Progenitor cell of endocrine pancreas (in vitro differentiated cells): ENCODE data around the gene MON1A. TPM values are rescaled to one million over a fixed set of nuclear protein-coding genes. Genes with fewer than 3 reads are reported as not detected.

Source experiments
- DNase-seq: peaks from one replicate; pipeline ENCODE4 v3.0.0; 2021; ENCODE audit warnings: low spot score; ENCODE audit not compliant: unreplicated experiment
- H3K27ac Mint-ChIP-seq: 2 replicates; pipeline ENCODE4 v1.8.0; 2021; ENCODE audit warnings: mild to moderate bottlenecking, moderate library complexity, mixed read lengths
- H3K27me3 Mint-ChIP-seq: 2 replicates; pipeline ENCODE4 v1.8.0; 2021; ENCODE audit warnings: mixed read lengths
- H3K36me3 Mint-ChIP-seq: 2 replicates; pipeline ENCODE4 v1.8.0; 2022; ENCODE audit warnings: mixed read lengths; ENCODE audit not compliant: insufficient read depth
- H3K4me1 Mint-ChIP-seq: 2 replicates; pipeline ENCODE4 v1.8.0; 2021; ENCODE audit warnings: low read depth, mixed read lengths
- H3K4me3 Mint-ChIP-seq: 2 replicates; pipeline ENCODE4 v1.8.0; 2021; ENCODE audit warnings: low read depth, mild to moderate bottlenecking, moderate library complexity, mixed read lengths
- H3K9me3 Mint-ChIP-seq: 2 replicates; pipeline ENCODE4 v1.8.0; 2021; ENCODE audit warnings: low read depth, mixed read lengths
- CTCF ChIP-seq: fragments of 200-600 bp; sonication (generic); IDR thresholded peaks from one replicate; pipeline ENCODE4 v1.5.0; 2021; ENCODE audit warnings: antibody characterized with exemption, mild to moderate bottlenecking; ENCODE audit not compliant: unreplicated experiment
- total RNA-seq: library from RNA; stranded (reverse); gene quantifications from 2 replicates; pipeline ENCODE4 v1.2.1, GENCODE V29; 2021

Gene MON1A
- total RNA-seq, 1 donor from 2014 or later = 8.8 TPM

DNA sequence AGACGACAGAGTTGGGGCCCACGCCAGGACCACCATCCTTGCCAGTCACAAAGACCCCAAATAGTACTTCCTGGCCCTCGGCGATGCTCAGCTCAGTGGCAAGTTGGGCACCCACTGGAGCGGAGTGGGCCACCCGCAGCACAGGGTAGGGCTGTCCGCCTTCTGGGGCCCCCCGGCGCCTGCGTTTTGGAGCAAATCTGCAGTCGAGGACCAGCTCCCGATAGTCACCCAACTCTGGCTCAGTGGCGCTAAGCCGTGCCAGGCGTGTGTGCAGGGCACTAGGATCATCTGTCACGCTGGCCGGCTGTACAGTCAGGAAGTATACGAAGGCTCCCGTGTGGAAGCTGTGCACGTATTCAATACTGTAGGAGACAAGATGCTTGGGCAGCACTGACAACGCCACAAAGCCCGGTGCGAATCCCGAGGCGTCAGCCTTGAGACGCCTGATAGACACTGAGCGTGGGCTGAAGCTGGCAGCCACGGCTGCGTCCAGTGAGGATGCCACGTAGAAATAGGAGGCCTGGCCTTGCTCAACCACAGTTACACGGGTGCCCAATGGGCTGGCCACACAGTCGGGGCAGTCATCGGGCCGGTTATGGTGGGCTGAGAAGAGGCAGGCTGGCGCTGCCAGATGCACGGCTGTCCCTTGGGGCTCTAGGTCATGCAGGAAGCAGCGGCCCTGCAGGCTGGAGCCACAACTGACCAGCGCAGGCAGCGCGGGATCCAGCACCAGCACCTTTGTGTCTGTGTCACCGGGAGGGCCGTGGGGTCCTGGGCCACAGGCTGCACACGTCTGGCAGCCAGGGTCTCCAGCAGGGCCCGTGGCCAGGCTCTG is 26.9 kb downstream of the MON1A start:
- H3K9me3 Mint-ChIP-seq = no peaks in the 10 kb centered on the region
- peaks cover 4% of the 10 kb centered on the region for H3K27me3 Mint-ChIP-seq
- TF ChIP-seq CTCF = no peak
- DNase-seq = no peak
- H3K4me3 Mint-ChIP-seq = no peak overlapping the region
- H3K27ac Mint-ChIP-seq = no peak overlapping the region
- no peaks in the 10 kb centered on the region for H3K36me3 Mint-ChIP-seq
- H3K4me1 Mint-ChIP-seq = peaks cover 2% of the 10 kb centered on the region

DNA sequence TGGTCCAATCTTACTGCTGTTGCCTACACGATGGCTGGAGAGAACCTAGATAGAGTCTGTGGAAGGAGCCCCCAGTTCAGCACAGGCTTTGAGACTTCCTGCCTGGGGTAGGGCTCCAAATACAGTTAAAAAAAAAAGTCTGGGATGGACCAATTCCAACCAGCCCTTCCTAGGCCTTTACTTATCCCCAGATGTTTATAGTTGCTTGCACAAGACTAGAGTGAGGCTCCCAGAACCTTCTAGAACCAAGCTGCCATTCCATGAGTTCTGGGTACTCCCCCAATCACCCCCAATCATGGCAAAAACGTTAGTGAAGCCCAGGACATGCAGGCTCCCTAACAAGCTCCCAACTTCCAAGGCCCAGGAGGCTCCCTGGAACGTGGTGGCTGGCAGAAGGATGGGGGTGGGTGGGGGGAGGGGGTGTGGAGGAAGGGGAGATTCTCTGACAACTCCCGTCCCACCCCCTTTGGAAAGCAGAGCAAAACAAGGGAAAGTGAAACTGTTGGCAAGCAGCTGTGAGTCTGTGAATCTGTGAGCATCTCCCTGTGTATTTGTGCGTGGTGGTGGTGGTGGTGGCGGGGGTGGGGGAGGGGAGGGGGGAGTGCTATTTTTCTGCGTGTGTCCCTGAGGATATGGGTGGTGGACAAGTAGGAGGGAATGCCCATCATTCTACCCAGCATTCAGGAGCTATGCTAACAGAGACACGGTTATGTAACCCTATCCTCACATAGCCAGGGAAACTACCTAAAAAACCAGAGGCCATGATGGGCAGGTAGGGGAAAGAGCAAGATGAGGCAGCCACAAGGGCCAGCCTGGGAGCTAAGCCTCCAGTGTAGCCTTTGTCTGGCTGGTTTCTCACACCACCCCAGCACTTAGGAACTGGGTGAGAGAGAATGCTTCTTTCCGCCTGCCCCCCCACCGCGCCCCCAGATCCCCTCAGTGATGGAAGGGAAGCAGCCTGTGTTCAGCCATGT is 28.0 kb downstream of the MON1A start:
- DNase-seq = no peak

DNA sequence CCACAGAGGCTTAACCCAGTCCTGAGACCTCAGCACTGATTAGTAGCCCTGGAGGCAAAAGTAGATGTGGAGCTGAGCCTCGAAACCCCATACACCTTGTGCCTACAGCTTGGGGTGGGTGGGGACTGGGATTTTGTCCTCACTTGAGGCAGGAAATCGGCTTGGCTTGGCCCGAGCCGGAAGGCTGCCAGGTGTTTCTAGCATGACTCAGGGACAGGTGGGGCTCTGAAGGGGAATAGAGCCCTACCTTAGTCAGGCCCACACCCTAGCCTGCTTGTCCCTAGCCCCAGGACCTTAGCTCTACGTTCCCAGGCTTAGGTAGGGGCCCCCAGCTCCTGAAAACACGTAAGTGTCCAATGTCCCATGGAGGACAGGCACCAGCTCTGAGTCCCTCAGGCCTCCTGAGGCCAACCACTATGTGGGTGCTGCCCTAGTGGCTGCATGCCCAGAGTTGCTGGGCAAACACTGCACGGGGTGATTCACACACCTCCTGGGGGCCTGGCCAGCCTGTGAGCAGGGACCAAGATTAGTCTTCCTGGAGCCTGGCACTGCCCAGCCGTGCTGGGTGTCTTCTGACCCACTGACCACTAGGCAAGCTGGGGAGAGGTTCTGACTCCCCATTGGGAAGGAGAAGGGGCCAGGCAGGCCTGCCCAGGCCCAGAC is 29.0 kb downstream of the MON1A start:
- no peak for DNase-seq
- Mint-ChIP-seq H3K27me3 (no peaks in the 10 kb centered on the region), H3K4me1 (peaks cover 2% of the 10 kb centered on the region), H3K4me3 (no peak overlapping the region), H3K36me3 (no peaks in the 10 kb centered on the region), H3K27ac (no peak overlapping the region), H3K9me3 (no peaks in the 10 kb centered on the region)
- TF ChIP-seq CTCF = no peak

More for the DNA sequence above, 28.0 kb downstream of the MON1A start:
- H3K27ac Mint-ChIP-seq = no peak overlapping the region
- H3K27me3 Mint-ChIP-seq = peaks cover 4% of the 10 kb centered on the region
- H3K4me3 Mint-ChIP-seq = no peak overlapping the region
- no peak for TF ChIP-seq CTCF
- H3K4me1 Mint-ChIP-seq = peaks cover 2% of the 10 kb centered on the region
- H3K36me3 Mint-ChIP-seq = no peaks in the 10 kb centered on the region
- no peaks in the 10 kb centered on the region for H3K9me3 Mint-ChIP-seq

GRCh38 chr3:49899815-49900214 is 29.8 kb downstream of the MON1A start:
- TF ChIP-seq CTCF = peak; percentile 26
- no peaks in the 10 kb centered on the region for H3K27me3 Mint-ChIP-seq
- no peak for DNase-seq

GRCh38 chr3:49898991-49899390 is 30.6 kb downstream of the MON1A start:
- no peaks in the 10 kb centered on the region for H3K27me3 Mint-ChIP-seq
- H3K4me1 Mint-ChIP-seq = peaks cover 1% of the 10 kb centered on the region
- no peak overlapping the region for H3K4me3 Mint-ChIP-seq
- no peak for TF ChIP-seq CTCF
- H3K9me3 Mint-ChIP-seq = no peaks in the 10 kb centered on the region
- DNase-seq = no peak
- H3K36me3 Mint-ChIP-seq = no peaks in the 10 kb centered on the region
- no peak overlapping the region for H3K27ac Mint-ChIP-seq

More at GRCh38 chr3:49899815-49900214, 29.8 kb downstream of the MON1A start:
- H3K9me3 Mint-ChIP-seq = no peaks in the 10 kb centered on the region
- no peak overlapping the region for H3K4me3 Mint-ChIP-seq
- no peak overlapping the region for H3K27ac Mint-ChIP-seq
- no peaks in the 10 kb centered on the region for H3K36me3 Mint-ChIP-seq
- H3K4me1 Mint-ChIP-seq = peaks cover 2% of the 10 kb centered on the region
